ENCODE measurements around the gene MSI2.
"Not testable (repeated sequence)": the region's sequence is repeated elsewhere in the genome, so short reads cannot be mapped to it uniquely, and the experiment has no call there.

MSI2 gene

GRCh38 chr17:57255776-57256681, at the start of gene MSI2:
TSS of gene MSI2 (plus strand) at chr17:57256523. CDS start at chr17:57256743, 220 bp downstream.
- peak; percentile 55 to 59 for DNase-seq (ENCODE audit: low read depth in 2 of 2)

GRCh38 chr17:57206928-57207327, 49.4 kb upstream of the MSI2 start:
- DNase-seq (ENCODE audit: low read depth in 2 of 2) = no peak

GRCh38 chr17:57207396-57207795, 48.9 kb upstream of the MSI2 start:
- DNase-seq (ENCODE audit: low read depth in 2 of 2) = no peak

GRCh38 chr17:57210224-57210553, 46.1 kb upstream of the MSI2 start:
- DNase-seq (ENCODE audit: low read depth in 2 of 2) = no peak

- DNase-seq (ENCODE audit: low read depth in 2 of 2) = no peak
Measured at GRCh38 chr17:57210972-57211411, 45.3 kb upstream of the MSI2 start.

- DNase-seq (ENCODE audit: low read depth in 2 of 2) = no peak
Measured at GRCh38 chr17:57211543-57211942, 44.8 kb upstream of the MSI2 start.

- DNase-seq (ENCODE audit: low read depth in 2 of 2) = no peak
Measured at GRCh38 chr17:57213180-57213825, 43.0 kb upstream of the MSI2 start.

- no peak for DNase-seq (ENCODE audit: low read depth in 2 of 2)
Measured at GRCh38 chr17:57215317-57215716, 41.0 kb upstream of the MSI2 start.

GRCh38 chr17:57221366-57222350, 34.7 kb upstream of the MSI2 start:
- no peak for DNase-seq (ENCODE audit: low read depth in 2 of 2)

GRCh38 chr17:57222422-57222821, 33.9 kb upstream of the MSI2 start:
- not testable (repeated sequence) for DNase-seq (ENCODE audit: low read depth in 2 of 2)

- DNase-seq (ENCODE audit: low read depth in 2 of 2) = no peak
Measured at GRCh38 chr17:57225127-57225526, 31.2 kb upstream of the MSI2 start.

- DNase-seq (ENCODE audit: low read depth in 2 of 2) = no peak
Measured at GRCh38 chr17:57226793-57227192, 29.5 kb upstream of the MSI2 start.

GRCh38 chr17:57228911-57229310, 27.4 kb upstream of the MSI2 start:
- no peak for DNase-seq (ENCODE audit: low read depth in 2 of 2)

- DNase-seq (ENCODE audit: low read depth in 2 of 2) = no peak
Measured at GRCh38 chr17:57234061-57234738, 22.1 kb upstream of the MSI2 start.

GRCh38 chr17:57234739-57235092, 21.6 kb upstream of the MSI2 start:
- no peak for DNase-seq (ENCODE audit: low read depth in 2 of 2)

GRCh38 chr17:57235124-57235523, 21.2 kb upstream of the MSI2 start:
- no peak for DNase-seq (ENCODE audit: low read depth in 2 of 2)

GRCh38 chr17:57236686-57237299, 19.5 kb upstream of the MSI2 start:
- DNase-seq (ENCODE audit: low read depth in 2 of 2) = no peak

- no peak for DNase-seq (ENCODE audit: low read depth in 2 of 2)
Measured at GRCh38 chr17:57240648-57241047, 15.7 kb upstream of the MSI2 start.

GRCh38 chr17:57242148-57242547, 14.2 kb upstream of the MSI2 start:
- DNase-seq (ENCODE audit: low read depth in 2 of 2) = no peak

GRCh38 chr17:57243171-57243622, 13.1 kb upstream of the MSI2 start:
- peak; percentile 20 to 22 for DNase-seq (ENCODE audit: low read depth in 2 of 2)

GRCh38 chr17:57245786-57246185, 10.5 kb upstream of the MSI2 start:
- DNase-seq (ENCODE audit: low read depth in 2 of 2) = no peak

All from fibroblast of skin of left quadriceps (primary cell).